ENCODE data around the gene ACTG1. TPM values are rescaled to one million over a fixed set of nuclear protein-coding genes. Genes with fewer than 3 reads are reported as not detected.

The ACTG1 gene
- total and polyA plus RNA-seq, 4 donors, result 347 to 1,699 (median 1,282) TPM

DNA sequence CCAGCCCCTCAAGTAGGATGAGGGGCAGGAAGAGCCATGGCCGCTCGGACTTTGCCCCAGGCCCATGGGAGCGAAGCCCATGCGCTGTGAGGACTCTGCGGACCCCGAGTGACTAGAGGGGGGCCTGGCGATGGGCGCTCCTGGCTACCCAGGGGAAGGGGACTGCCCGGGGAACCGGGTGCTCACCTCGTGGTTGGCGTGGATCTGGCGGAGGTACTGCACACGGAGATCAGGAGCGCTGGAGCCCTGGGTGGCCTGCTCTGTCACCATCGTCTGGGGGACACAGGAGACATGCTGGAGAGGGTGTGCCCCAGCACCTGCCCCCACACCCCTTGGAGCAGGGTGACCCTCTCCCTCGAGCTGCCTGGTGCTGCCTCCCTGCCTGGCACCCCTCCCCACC is 28.5 kb upstream of the ACTG1 start:
- H3K36me3 ChIP-seq (ENCODE audit: control insufficient read depth in 4 of 4, insufficient read depth in 3 of 4, low read depth in 1 of 4, low read length in 3 of 4), result peaks cover 0 to 60% (median 25%) of the 10 kb centered on the region in 4 donors
- H3K4me1 ChIP-seq (ENCODE audit: control insufficient read depth in 4 of 4, insufficient read depth in 4 of 4, low read length in 3 of 4), result peaks cover 0 to 6% (median 2%) of the 10 kb centered on the region in 4 donors
- H3K9ac ChIP-seq (ENCODE audit: low read depth in 1 of 2, low read length in 2 of 2), result no peak overlapping the region
- no peak for DNase-seq (ENCODE audit: low spot score)
- WGBS, result 91% methylated on average over 17 of the region's 17 CpGs
- no peak overlapping the region for H3K27ac ChIP-seq (ENCODE audit: low read depth in 1 of 2, low read length in 2 of 2)
- peaks cover 0 to 3% (median 0%) of the 10 kb centered on the region in 4 donors for H3K27me3 ChIP-seq (ENCODE audit: control insufficient read depth in 4 of 4, insufficient read depth in 4 of 4, low read length in 3 of 4)
- no peaks in the 10 kb centered on the region for H3K9me3 ChIP-seq (ENCODE audit: control insufficient read depth in 4 of 4, low read length in 3 of 4)
- TF ChIP-seq TAF1 (conservative IDR thresholded peaks at IDR 0.05), result no peak
- H3K4me3 ChIP-seq (ENCODE audit: low read depth in 1 of 3, low read length in 3 of 3), result no peak overlapping the region

DNA sequence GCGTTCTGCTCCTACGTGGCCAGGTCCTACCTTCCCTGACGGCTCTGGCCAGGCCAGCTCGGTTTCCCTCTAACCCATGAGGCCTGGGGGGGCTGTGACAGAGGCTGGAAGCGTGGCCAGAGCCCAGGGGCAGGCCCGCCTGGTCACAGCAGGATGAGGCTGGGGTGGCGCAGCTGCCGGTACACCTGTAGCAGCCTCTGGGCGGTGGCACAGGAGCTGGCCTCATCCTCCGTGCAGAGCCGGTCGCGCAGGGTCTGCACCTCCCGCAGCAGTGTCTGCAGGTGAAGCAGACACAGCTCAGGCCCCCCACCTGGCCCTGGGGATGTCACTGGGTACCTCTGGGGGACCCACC is 28.1 kb upstream of the ACTG1 start:
- Histone ChIP-seq H3K4me3 (ENCODE audit: low read depth in 1 of 3, low read length in 3 of 3) (no peak overlapping the region), H3K4me1 (ENCODE audit: control insufficient read depth in 4 of 4, insufficient read depth in 4 of 4, low read length in 3 of 4) (peaks cover 0 to 6% (median 2%) of the 10 kb centered on the region in 4 donors), H3K27ac (ENCODE audit: low read depth in 1 of 2, low read length in 2 of 2) (no peak overlapping the region), H3K9ac (ENCODE audit: low read depth in 1 of 2, low read length in 2 of 2) (no peak overlapping the region), H3K9me3 (ENCODE audit: control insufficient read depth in 4 of 4, low read length in 3 of 4) (no peaks in the 10 kb centered on the region), H3K36me3 (ENCODE audit: control insufficient read depth in 4 of 4, insufficient read depth in 3 of 4, low read depth in 1 of 4, low read length in 3 of 4) (peaks cover 0 to 55% (median 23%) of the 10 kb centered on the region in 4 donors), H3K27me3 (ENCODE audit: control insufficient read depth in 4 of 4, insufficient read depth in 4 of 4, low read length in 3 of 4) (peaks cover 0 to 4% (median 0%) of the 10 kb centered on the region in 4 donors)
- DNase-seq (ENCODE audit: low spot score), result no peak
- no peak for TF ChIP-seq GABPA (IDR thresholded peaks at IDR 0.05 in 1 of 2, conservative IDR thresholded peaks at IDR 0.05 in 1 of 2)
- no peak for TF ChIP-seq MAX (IDR thresholded peaks at IDR 0.05)
- no peak for TF ChIP-seq HNF4G (IDR thresholded peaks at IDR 0.05)
- TF ChIP-seq TAF1 (conservative IDR thresholded peaks at IDR 0.05), result no peak
- no peak for TF ChIP-seq EGR1 (IDR thresholded peaks at IDR 0.05; ENCODE audit: low read depth in 2 of 2)
- no peak for TF ChIP-seq FOXA2 (IDR thresholded peaks at IDR 0.05)
- no peak for TF ChIP-seq RAD21 (IDR thresholded peaks at IDR 0.05)
- TF ChIP-seq JUND (IDR thresholded peaks at IDR 0.05), result no peak
- TF ChIP-seq RXRA (IDR thresholded peaks at IDR 0.05), result no peak
- TF ChIP-seq, protein P1, sequence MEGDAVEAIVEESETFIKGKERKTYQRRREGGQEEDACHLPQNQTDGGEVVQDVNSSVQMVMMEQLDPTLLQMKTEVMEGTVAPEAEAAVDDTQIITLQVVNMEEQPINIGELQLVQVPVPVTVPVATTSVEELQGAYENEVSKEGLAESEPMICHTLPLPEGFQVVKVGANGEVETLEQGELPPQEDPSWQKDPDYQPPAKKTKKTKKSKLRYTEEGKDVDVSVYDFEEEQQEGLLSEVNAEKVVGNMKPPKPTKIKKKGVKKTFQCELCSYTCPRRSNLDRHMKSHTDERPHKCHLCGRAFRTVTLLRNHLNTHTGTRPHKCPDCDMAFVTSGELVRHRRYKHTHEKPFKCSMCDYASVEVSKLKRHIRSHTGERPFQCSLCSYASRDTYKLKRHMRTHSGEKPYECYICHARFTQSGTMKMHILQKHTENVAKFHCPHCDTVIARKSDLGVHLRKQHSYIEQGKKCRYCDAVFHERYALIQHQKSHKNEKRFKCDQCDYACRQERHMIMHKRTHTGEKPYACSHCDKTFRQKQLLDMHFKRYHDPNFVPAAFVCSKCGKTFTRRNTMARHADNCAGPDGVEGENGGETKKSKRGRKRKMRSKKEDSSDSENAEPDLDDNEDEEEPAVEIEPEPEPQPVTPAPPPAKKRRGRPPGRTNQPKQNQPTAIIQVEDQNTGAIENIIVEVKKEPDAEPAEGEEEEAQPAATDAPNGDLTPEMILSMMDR (IDR thresholded peaks at IDR 0.05; ENCODE audit: low read depth, low read length, missing input control), result no peak
- TF ChIP-seq, protein P2, sequence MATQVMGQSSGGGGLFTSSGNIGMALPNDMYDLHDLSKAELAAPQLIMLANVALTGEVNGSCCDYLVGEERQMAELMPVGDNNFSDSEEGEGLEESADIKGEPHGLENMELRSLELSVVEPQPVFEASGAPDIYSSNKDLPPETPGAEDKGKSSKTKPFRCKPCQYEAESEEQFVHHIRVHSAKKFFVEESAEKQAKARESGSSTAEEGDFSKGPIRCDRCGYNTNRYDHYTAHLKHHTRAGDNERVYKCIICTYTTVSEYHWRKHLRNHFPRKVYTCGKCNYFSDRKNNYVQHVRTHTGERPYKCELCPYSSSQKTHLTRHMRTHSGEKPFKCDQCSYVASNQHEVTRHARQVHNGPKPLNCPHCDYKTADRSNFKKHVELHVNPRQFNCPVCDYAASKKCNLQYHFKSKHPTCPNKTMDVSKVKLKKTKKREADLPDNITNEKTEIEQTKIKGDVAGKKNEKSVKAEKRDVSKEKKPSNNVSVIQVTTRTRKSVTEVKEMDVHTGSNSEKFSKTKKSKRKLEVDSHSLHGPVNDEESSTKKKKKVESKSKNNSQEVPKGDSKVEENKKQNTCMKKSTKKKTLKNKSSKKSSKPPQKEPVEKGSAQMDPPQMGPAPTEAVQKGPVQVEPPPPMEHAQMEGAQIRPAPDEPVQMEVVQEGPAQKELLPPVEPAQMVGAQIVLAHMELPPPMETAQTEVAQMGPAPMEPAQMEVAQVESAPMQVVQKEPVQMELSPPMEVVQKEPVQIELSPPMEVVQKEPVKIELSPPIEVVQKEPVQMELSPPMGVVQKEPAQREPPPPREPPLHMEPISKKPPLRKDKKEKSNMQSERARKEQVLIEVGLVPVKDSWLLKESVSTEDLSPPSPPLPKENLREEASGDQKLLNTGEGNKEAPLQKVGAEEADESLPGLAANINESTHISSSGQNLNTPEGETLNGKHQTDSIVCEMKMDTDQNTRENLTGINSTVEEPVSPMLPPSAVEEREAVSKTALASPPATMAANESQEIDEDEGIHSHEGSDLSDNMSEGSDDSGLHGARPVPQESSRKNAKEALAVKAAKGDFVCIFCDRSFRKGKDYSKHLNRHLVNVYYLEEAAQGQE (IDR thresholded peaks at IDR 0.05), result no peak
- TF ChIP-seq, protein P3, sequence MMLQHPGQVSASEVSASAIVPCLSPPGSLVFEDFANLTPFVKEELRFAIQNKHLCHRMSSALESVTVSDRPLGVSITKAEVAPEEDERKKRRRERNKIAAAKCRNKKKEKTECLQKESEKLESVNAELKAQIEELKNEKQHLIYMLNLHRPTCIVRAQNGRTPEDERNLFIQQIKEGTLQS (IDR thresholded peaks at IDR 0.05), result no peak
- TF ChIP-seq HNF4A (conservative IDR thresholded peaks at IDR 0.05), result no peak
- TF ChIP-seq SP1 (IDR thresholded peaks at IDR 0.05), result no peak
- no peak for TF ChIP-seq NR2F2 (IDR thresholded peaks at IDR 0.05)
- TF ChIP-seq YY1 (IDR thresholded peaks at IDR 0.05), result no peak
- TF ChIP-seq, protein P4, sequence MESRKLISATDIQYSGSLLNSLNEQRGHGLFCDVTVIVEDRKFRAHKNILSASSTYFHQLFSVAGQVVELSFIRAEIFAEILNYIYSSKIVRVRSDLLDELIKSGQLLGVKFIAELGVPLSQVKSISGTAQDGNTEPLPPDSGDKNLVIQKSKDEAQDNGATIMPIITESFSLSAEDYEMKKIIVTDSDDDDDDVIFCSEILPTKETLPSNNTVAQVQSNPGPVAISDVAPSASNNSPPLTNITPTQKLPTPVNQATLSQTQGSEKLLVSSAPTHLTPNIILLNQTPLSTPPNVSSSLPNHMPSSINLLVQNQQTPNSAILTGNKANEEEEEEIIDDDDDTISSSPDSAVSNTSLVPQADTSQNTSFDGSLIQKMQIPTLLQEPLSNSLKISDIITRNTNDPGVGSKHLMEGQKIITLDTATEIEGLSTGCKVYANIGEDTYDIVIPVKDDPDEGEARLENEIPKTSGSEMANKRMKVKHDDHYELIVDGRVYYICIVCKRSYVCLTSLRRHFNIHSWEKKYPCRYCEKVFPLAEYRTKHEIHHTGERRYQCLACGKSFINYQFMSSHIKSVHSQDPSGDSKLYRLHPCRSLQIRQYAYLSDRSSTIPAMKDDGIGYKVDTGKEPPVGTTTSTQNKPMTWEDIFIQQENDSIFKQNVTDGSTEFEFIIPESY (IDR thresholded peaks at IDR 0.05), result no peak
- no peak for TF ChIP-seq FOXA1 (IDR thresholded peaks at IDR 0.05)
- WGBS, result 96% methylated on average over 14 of the region's 14 CpGs
